Mammary microvascular endothelial cell (primary cell): Measurements from ENCODE around the gene LRRC39. TPM values are rescaled to one million over a fixed set of nuclear protein-coding genes. Genes with fewer than 3 reads are reported as not detected.

ENCODE experiments used
- total RNA-seq: library from RNA; depleted of rRNA; stranded (reverse); fragments of >200 nt; gene quantifications from 2 replicates; pipeline ENCODE4 v1.2.3, GENCODE V29; 2015

Gene LRRC39
- total RNA-seq: 0.13 TPM in 1 of 2 replicates, not detected in the other

GRCh38 chr1:100178091-100178490 is at the start of gene LRRC39:
Gene LRRC39, minus strand, starts transcription at chr1:100178256. Its CDS starts 9,740 bp downstream, at chr1:100168516.

GRCh38 chr1:100132566-100133477 is 45.2 kb downstream of the LRRC39 start, which contains the start of the genes SASS6 and TRMT13:
Gene SASS6, minus strand, starts transcription at chr1:100132930. Its CDS starts 116 bp downstream, at chr1:100132814.
Gene TRMT13, plus strand, starts transcription at chr1:100133163. Its CDS starts 6 bp downstream, at chr1:100133169.

Other genes with a start within 250 kb of the LRRC39 start
- 17.8 and 18.9 TPM in 2 replicates for gene SLC35A3, start 208.3 kb downstream of the LRRC39 start, total RNA-seq
- 5.2 and 6.4 TPM in 2 replicates for gene SASS6, start 45.3 kb downstream of the LRRC39 start, total RNA-seq
- gene TRMT13, start 45.1 kb downstream of the LRRC39 start, total RNA-seq: 6.3 and 8.4 TPM in 2 replicates
- 1.8 and 2.1 TPM in 2 replicates for gene DBT, start 71.6 kb upstream of the LRRC39 start, total RNA-seq
- gene RTCA, start 88.0 kb upstream of the LRRC39 start, total RNA-seq: 31.7 and 37.6 TPM in 2 replicates
- 7.8 and 10.0 TPM in 2 replicates for gene CDC14A, start 174.2 kb upstream of the LRRC39 start, total RNA-seq